Stimulated activated CD8-positive, alpha-beta memory T cell treated with anti-CD3 and anti-CD28 coated beads, Interleukin-15, amount 100 ng/mL, for 24 hours (primary cell): Measurements from ENCODE around the gene PLCG2.
"Not testable (repeated sequence)": the region's sequence is repeated elsewhere in the genome, so short reads cannot be mapped to it uniquely, and the experiment has no call there.

Experiments used
- DNase-seq: peaks from one replicate; pipeline ENCODE4 v3.0.0-alpha.2; 2020; ENCODE audit warnings: low read depth

The PLCG2 gene

DNA sequence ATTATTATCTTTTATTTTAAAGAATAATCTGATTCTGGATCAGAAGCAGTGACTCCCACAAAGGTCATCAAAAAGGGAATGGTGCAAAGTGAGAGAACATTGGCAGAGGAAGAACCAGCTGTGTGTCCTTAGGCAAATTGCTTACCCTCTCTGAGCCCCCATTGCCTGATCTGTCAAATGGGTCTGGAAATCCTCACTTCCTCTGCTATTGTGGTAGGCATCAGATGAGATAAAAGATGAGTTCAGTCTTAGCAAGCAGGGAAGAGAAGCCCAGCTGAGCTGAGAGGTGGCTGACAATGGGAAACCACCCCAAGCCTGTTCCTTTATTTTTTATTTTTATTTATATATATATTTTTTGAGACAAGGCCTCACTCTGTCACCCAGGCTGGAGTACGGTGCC, 24.2 kb upstream of the PLCG2 start:
- no peak for DNase-seq

DNA sequence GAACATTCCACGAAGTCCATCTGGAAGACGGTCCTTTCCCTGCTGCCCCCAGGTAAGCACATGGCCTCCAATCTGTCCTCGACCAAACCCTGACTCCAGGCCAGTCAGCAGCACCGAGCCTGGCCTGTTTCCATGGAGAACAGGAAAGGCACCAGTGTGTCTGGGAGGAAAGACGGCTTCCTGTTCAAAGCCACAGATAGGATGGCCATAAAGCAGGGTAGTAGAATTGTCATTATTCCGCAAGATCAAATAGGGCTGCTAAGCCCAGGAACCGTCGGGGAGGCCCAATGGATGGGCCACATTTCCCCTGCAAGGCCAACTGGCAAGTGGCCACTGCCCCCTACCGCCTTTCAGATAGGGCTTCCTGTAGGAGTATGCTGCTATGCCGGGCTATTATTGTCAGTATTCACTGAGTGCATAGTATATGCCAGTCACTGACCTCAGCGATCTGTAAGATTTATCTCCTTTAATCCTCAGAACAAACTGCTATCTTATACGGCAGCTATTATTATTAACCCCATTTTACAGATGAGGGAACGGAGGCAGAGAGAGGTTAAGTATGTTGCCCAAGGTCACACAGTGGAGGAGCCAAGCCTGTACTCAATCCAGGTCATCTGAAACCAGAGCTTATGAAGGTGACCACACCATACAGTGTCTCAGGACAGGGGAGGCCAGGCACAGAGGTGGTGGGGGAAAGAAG, 23.0 kb upstream of the PLCG2 start:
- DNase-seq: no peak

DNA sequence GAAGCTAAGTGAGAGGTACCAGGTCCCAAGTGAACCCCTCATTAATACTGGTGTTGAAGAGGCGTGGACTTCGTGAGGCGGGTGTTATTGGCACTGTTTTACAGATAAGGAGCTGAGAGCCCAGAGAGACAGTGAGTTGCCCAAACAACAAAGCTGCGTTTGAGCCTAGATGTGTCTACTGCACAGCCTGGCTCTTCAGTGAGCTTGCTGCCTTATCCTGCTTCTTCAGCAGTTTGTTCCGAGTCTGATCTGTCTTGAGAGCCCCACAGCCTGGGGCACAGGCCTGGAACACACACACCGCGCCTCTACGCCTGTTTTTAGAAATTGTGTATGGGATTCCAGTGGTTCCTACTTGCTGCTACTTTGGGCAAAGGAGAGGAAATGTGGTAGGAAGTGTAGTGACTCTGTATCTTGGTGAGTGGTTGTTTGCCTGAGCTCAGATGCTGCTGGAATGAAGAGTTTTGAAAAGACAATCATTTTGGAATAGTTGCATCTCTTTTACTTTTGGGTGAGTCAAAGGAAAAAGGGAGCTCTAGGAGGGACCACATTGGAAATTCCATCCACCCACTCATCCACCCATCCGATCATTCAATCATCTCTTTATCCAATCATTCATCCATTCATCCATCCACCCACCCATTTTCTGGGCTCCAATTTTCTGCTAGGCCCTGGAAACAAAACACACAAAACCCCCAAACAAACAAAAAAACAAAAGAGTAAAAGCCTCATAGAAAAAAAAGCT, 22.3 kb upstream of the PLCG2 start:
- no peak for DNase-seq

DNA sequence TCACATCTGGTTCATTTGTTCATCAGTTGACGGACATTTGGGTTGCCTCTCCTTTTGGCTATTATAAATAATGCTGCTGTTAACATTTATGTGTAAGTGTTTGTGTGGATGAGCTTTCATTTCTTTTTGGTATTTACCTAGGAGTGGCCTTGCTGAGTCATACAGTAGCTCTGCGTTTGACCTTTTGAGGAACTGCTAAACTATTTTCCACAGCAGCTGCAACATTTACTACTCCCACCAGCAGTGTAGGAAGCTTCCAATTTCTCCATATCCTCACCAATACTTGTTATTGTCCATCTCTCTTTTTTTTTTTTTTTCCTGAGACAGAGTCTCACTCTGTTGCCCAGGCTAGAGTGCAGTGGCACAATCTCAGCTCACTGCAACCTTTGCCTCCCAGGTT, 20.7 kb upstream of the PLCG2 start:
- no peak for DNase-seq

DNA sequence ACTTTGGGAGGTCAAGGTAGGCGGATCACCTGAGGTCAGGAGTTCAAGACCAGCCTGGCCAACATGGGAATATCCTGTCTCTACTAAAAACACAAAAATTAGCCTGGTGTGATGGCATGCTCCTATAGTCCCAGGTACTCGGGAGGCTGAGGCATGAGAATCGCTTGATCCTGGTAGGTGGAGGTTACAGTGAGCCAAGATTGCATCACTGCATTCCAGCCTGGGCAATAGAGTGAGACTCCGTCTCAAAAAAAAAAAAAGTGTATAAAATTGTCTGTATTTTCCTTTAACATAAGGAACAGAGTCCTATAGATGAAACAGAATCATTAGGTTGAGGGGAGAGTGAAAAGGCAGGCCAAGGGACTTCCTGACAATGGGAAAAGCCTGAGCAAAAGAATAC, 16.8 kb upstream of the PLCG2 start:
- DNase-seq: not testable (repeated sequence)

DNA sequence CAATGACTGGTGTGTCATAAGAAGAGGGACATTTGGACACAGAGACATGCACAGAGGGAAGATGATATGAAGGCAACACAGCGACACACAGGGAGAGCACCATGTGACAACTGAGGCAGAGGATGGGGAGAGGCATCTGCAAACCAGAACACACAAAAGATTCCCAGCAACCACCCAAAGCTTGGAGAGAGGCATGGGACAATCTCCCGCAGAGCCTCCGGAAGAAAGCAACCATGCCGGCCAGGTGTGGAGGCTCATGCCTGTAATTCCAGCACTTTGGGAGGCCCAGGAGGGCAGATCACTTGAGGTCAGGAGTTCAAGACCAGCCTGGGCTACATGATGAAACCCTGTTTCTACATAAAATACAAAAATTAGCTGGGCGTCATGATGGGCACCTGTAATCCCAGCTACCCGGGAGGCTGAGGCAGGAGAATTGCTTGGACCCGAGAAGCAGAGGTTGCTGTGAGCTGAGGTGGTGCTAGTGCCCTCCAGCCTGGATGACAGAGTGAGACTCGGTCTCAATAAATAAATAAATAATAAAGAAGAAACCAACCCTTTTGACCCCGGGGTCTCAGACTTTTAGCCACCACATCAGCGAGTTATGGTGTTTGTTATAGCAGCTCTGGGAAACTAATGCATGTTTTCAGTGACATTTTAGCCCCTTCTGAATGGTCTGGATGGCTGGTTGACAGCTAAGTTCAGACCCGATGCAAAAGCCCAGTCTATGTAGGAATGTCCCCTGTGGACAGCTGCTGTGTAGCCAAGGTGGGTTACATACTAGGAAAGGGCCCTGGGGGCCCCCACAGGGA, 13.8 kb upstream of the PLCG2 start:
- no peak for DNase-seq

DNA sequence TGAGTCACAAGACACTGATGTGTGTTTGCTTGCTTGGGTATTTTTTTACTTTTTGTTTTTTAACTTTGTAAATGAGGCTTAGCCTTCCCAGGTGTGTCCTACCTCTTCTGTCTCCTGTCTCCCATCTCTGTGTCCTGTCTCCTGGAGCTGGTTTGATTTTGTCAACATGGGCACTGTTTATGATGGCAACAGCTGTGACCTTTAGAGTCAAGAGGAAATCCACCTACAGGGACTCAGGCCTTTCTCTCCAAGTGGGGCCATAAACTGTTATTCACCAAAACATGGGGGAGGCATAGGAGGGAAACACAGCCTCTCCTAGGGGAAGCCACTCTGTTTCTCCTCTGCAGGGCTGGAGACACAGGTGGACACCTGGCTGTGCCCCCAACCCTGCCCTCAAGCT, 13.1 kb upstream of the PLCG2 start:
- no peak for DNase-seq

DNA sequence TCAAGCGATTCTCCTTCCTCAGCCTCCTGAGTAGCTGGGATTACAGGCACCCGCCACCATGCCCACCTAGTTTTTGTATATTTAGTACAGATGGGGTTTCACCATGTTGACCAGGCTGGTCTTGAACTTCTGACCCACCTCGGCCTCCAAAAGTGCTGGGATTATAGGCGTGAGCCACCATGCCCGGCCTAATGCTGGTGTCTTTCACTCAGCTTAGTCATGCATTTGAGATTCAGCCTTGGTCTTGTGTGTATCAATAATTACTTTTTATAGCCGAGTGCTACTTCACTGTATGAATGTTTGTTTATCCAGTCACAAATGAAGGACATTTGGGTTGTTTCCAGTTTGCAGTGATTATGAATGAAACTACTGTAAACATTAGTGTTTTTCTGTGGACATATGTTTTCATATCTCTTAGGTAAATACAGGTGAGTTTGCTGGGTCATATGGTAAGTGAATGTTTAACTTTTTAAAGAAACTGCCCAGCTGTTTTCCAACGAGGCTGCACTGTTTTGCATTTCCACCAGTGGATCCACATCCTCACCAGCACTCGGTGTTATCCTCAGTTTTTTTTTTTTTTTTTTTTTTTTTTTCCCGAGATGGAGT, 11.0 kb upstream of the PLCG2 start:
- DNase-seq: no peak

DNA sequence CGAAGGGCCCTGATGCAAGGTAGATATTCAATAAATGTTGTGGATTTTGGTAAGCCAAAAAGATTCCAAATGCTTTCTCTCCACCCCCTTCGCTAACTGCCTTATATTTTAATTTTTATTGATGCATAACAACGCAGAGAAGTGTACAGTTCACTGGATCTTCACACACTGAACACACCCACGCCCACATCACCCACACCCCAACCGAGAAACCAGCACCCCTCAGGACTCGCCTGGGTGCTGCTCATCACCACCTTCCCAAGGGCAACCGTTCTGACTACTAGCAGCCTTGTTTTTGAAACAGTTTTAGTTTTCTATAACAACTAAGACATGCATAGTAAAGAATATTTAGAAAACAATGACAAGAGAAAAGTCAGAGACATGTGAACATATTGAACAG, 9.1 kb upstream of the PLCG2 start:
- no peak for DNase-seq

DNA sequence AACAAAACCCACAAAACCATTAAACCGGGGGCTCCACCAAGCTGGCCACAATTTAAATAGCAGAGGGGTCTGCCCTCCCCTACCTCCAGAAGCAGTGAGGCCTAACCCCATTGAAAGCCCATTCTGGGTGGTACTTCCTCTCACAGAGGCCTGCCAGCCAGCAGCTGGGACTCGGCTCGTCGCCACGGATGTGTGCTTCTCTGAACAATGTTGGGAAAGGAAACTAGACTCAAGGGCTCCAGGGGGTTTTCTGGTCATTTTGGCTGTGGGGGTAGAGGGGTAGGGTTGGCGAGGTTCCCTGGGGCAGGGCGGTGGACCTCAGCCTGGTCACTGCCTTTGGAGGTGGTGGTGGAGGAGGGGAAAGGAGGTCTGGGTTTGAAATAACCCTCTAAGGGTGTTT, 4.7 kb upstream of the PLCG2 start:
- DNase-seq: no peak

DNA sequence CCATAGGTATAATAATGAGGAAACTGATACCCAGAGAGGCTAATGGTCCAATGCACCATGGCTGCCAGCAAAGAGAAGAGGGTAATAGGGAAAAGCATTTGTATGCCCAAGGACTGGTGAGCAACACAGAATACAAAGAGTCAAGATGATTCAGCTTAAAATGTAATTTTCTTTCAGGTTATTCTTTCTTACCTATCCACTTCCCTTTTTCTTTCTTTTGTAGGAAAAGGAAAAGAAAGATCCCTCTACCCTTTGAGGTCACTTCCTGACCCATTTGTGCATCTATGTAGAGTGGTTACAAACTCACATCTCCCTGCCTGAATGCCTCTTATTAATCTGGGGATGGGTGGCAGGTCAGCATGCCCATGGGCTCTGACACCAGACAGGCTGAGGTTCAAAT, 3.5 kb upstream of the PLCG2 start:
- DNase-seq: no peak

DNA sequence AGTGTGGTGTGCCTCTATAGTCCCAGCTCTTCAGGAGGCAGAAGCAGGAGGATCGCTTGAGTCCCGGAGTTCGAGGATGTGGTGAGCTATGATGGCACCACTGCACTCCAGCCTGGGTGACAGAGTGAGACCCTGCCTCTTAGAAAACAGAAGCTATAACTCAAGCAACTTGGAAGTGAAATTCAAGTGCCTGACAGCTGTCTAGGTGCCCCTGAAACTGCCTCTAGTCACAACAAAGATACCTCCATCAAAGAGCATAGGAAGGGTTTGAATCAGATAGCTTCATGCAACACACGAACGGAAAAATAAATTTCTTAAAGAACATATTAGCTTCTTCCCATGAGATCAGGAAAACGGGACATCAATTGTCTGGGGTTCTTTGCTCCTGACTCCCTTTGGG, 860 bp upstream of the PLCG2 start:
- no peak for DNase-seq

DNA sequence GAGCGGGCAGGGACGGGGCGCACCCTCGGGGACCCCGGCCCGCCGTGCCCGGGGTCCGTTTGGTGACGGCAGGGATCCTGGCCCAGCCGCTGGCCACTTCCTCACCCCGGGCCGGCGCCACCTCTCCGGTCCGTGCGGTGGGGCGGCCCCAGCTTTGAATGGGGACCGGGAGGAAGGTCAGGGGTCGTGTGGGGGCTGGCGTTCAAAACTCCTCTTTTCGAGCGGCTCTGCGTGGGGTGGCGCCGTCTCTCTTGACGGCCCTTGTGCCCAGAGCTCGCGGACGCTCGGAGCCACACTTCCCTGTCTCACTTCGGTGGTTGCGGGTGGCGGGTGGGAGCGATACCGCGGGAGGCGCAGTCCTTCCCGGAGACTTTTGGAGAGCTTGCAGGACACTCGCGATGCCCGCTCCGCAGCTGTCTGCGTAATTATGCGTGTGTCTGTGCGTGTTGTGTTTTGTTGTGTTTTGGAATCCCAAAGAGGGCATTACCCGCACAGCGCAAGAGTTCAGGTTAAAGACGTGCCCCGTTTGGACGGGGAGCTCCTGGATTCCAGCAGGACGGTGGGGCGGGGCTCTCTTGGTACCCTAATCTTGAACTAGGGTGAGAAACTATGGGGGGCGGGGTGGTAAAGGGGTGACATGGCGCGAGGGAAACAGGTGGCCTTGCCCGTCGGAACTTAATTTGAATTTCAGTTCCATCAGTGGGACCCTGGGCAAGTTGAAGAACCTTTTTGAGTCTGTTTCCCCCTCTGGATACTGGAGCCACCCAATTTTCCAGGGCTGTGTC, 637 bp downstream of the PLCG2 start:
- no peak for DNase-seq

DNA sequence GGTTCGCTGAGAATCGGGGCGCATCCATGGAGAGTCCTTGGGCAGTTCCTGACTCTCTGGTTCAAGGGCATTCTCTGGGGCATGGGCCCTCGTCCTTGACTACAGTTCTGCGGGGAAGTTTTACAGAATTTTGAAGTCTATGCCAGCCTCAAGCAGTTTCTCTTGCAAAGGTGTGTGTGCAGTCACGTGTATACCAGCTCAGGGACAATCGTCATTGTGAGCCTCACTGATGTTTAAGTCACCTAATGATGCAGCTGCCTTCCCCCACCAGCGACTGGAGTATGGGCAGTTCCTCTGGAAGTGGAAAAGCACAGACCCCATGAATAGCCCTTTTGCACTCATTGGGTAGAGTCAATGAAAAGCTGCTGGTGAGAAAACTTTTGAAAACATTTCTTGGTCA, 1.3 kb downstream of the PLCG2 start:
- no peak for DNase-seq

DNA sequence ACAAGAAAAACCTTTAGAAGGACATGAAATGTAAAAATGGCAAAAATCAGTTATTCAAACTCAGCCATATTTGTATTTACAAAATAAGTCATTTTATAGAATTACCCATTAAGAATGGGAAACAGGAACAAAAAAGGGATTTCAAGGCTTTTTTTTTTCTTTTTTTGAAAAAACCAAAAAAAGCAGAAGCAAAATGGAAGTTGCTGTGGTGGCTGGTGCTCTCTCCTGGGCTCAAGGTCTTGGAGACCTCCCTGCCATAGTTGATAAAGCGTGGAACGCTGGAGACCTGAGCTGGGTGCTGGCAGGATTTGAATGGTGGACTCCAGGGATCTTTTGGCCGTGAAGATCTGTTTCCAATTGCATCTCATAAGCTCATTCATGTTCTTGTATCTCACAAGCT, 3.1 kb downstream of the PLCG2 start:
- no peak for DNase-seq

DNA sequence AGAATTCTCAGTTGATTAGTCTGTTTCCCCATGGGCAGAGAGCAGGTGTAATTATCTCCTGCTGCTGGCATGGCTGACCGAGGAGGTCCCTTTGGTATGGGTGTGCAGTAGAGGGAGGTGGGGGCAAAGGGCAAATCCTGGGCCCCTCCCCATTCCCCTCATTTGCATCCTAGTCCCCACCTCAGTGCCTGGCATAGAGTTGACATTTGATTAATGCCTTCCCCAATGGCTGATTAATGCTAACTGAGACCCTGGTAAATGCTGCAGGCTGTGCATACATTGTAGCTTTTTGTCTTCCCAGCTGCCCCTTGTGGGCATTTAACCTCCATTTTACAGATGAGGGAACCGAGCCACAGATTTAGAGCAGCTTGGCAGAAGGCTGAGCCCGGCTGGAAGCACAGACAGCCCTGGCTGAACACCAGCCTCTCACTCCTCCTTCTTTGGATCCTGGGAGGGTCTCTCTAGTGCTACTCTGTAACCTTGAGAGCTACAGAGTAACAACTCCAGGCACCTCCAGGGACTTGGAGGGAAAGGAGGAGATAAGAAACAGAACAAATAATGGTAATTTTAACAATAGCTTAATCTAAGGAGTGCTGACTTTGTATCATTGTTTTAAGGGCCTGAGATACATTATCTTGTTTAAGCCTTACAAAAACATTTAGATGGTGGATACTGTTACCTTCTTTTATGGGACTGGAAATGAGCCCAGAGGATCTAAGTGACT, 5.1 kb downstream of the PLCG2 start:
- DNase-seq: no peak

DNA sequence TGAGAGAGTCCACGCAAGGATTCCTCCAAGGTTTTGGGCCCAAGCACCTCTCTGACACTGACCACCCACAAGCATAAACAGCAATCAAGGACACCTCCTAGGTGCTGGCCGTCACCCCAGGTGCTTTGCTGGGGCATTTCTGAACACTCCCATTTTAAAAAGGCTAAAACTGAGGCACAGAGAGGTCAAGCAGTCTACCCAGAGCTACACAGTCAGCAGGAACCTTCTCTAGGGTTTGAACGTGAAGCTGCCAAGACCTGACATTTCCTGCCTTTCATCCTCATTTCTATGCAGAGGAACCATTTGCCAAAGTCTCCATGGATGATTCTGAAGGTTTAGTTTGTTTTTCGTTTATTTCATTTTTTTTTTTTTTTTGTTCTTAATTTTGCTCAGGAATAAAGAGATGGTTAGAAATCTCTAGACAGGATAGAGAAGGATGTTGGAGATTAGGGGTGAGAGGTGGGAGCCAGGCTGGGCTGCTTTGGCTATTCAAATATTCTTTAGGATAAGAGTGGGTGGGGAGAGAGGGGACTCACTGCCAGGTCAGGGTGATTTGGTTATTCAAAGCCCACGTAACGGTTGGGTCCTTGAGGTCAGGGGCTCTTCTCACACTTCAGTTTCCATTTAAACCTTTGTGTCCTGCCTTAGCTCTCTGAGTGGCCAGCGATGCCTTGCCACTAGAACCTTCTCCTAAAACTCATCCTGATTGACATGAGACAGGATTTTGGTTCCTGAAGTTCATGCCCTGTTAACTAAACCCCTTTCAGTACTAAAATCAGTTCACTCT, 6.2 kb downstream of the PLCG2 start:
- DNase-seq: no peak

DNA sequence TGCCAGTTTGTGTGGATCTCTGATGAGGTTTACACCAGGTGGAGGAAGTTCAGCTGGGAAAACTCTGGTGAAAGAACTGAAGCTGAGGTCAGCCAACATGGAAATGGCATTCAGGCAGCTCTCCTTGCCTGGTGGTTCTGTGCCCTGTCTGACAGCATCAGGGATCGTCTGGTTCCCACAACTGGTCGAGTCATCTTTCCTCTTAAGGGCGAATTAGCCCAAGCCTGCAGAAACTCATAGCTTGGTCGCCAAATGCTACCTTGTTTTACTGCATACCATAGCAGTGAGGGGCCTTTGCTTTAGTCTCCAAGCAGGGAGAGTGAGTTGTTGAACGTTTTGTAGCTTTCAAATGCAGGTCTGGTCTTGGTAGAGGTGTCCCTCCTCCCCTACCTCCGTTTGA, 7.2 kb downstream of the PLCG2 start:
- no peak for DNase-seq

DNA sequence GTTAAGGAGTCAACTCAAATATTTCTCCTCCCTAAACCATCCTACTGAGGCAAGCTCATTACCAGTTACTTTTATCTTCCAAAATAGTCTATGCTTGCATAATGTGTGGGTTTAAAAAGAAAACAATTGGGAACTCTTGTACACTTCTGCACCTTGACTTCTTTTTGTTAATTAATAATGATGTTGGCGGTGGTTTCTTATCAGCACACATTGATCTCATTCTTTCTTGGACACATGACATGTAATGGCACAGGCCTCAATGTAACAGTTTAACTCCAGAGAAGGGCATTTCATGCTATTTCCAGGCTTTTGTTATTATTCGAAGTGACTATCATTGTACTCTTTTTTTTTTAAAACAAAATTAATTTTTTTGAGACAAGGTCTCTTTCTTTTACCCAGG, 7.8 kb downstream of the PLCG2 start:
- no peak for DNase-seq

DNA sequence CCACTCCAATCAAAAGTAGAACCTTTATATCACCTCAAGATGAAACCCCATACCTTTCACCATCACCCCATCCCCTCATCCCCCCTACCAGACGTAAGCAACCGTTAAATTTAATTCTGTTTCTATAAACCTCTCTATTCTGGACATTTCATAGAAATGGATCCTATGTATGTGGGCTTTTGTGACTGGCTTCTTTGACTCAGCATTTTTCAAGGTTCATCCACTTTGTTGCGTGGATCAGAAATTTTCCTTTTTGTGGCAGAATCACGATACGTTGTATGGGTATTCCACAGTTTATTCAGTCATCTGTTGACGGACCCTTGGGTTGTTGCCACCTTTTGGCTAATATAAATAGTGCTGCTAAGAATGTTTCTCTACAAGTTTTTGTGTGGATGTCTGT, 8.6 kb downstream of the PLCG2 start:
- DNase-seq: no peak
